Epithelial cell of esophagus (primary cell): ENCODE measurements around the gene HK1.
"Not testable (repeated sequence)": the region's sequence is repeated elsewhere in the genome, so short reads cannot be mapped to it uniquely, and the experiment has no call there.

Experiments used
- DNase-seq: peaks from one replicate; pipeline ENCODE4 v3.0.0; 2010; ENCODE audit warnings: low read depth
- H3K4me3 ChIP-seq: 2 replicates; pipeline ENCODE4 v1.5.1; 2011; ENCODE audit warnings: mild to moderate bottlenecking, low read length, control low read depth
- CTCF ChIP-seq: IDR thresholded peaks from 2 replicates; pipeline ENCODE4 v1.5.1; 2011; ENCODE audit warnings: low read depth, mild to moderate bottlenecking, low read length, control low read depth, inconsistent platforms; ENCODE audit not compliant: insufficient read depth; ENCODE audit errors: missing control alignments

Gene HK1

GRCh38 chr10:69445041-69445440 lies 166.7 kb downstream of the HK1 start:
- no peak overlapping the region for H3K4me3 ChIP-seq
- TF ChIP-seq CTCF, result no peak
- DNase-seq, result no peak

GRCh38 chr10:69446229-69446628 lies 167.9 kb downstream of the HK1 start:
- peak; percentile 36 for DNase-seq
- H3K4me3 ChIP-seq, result no peak overlapping the region
- no peak for TF ChIP-seq CTCF

GRCh38 chr10:69446650-69447151 lies 168.4 kb downstream of the HK1 start:
- H3K4me3 ChIP-seq, result no peak overlapping the region
- TF ChIP-seq CTCF, result no peak
- DNase-seq, result peak; percentile 93

- no peak overlapping the region for H3K4me3 ChIP-seq
- DNase-seq, result peak; percentile 71
- TF ChIP-seq CTCF, result peak; percentile 42
Observed at GRCh38 chr10:69449841-69450240, 171.5 kb downstream of the HK1 start.

- DNase-seq, H3K4me3 ChIP-seq: not testable (repeated sequence)
Observed at GRCh38 chr10:69450395-69450794, 172.1 kb downstream of the HK1 start.

GRCh38 chr10:69451209-69451783 lies 173.0 kb downstream of the HK1 start, which contains the start of gene TSPAN15:
TSPAN15 (plus strand) TSS chr10:69451465; CDS start chr10:69451595, 130 bp downstream.
- H3K4me3 ChIP-seq, result peak within 1 kb of the TSS; percentile 49
- TF ChIP-seq CTCF, result no peak
- DNase-seq, result peak; percentile 87
